HG03558 (cell line): ENCODE measurements around the gene P2RY2.

Experiments
- ATAC-seq: cut with Tn5 transposase; IDR thresholded peaks from one replicate; pipeline ENCODE4 v1.9.1; 2021; ENCODE audit warnings: moderate number of reproducible peaks; ENCODE audit not compliant: unreplicated experiment; ENCODE audit errors: extremely low read depth

Gene P2RY2

DNA sequence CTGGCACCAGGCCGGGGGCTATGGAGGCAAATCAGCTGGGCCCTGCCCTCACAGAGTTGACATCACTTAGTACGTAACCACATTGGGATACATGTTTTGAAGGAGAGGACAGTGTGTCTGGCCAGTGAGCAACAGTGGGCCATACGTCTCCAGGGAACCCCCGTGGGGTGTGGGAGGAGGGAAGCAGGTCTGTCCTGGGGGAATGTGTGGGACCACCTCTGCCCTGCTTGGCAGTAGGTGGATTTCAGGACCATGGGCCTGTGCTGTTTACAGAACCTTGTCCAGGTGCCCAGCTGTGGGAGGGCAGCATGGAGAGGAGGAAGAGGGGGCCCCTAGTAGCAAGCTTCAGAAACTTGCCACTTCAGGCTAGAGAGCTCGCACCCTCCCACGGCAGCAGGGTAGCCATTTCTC is 21.0 kb downstream of the P2RY2 start:
- no peak for ATAC-seq

DNA sequence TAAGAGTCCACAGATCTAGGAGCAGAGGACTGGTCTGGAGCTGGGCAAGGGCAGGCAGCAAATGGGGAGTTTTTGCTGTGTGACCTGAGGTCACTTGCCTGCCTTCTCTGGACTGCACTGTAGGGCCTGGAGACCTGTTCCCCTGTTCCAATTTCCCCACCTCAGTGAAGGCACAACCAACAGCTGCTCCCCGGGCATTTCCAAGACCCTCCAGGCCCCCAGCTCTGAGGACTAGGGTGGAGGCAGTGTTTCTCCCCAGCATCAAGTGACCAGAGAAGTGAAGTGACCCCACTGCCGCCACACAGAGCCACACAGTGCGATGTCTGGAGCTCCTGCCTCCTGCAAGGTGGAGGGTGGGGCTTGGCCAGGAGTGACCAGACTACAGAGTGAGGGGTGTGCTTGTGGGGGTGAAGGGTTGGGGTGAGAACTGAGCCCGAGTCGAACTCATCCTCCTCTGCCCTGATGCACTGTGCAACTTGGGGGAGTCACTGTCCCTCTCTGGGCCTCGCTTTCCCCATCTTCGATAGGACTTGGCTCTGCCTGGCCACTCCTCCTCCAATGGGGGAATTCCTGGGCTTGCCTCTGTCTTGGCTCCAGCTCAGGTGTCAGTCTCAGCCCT is 21.6 kb downstream of the P2RY2 start:
- ATAC-seq: no peak

DNA sequence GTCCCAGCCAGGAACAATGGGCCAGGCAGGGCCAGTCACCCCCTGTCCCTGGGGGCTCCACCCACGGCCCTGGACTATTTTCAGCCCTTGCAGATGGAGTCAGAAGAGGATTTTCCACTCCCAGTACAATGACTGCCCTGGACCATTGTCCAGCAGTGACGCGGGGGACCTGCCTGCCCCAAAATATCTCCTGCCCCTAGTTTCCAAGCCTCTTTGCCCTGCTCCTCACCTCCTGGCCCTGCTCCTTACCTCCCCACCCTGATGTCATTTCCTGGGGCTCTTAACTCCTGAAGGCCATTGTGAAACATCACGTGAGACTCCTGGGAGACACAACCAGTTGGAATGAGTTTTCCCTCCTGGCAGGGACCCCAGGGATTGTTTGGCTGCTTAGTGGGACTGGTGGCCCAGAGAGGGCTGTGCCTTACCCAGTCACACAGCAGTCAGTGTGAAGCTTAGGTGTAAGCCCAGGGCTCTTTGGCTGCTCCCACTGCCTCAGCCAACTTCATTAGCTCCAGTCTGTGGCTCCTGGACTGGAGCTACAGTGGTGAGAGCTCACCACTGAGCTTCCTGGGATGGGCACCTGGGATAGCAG is 22.2 kb downstream of the P2RY2 start:
- no peak for ATAC-seq

DNA sequence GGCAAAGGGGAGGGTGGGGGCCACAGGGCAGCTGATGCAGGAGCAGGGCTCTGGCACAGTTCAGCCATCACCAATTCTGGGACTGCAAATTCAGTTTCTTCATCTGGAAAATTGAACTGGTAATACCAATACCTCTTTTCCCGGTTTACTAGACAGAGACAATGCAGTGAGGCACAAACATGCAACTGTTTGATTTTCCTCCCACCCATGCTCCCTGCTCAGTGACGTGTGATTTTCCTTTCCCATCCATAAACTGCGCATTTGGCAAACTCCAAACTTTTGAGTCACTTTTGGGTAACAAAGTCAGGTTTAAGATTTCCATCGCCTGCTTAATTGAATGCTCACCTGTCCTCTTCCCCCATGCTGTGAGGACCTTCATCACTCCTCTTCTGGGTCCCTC is 23.2 kb downstream of the P2RY2 start:
- no peak for ATAC-seq

DNA sequence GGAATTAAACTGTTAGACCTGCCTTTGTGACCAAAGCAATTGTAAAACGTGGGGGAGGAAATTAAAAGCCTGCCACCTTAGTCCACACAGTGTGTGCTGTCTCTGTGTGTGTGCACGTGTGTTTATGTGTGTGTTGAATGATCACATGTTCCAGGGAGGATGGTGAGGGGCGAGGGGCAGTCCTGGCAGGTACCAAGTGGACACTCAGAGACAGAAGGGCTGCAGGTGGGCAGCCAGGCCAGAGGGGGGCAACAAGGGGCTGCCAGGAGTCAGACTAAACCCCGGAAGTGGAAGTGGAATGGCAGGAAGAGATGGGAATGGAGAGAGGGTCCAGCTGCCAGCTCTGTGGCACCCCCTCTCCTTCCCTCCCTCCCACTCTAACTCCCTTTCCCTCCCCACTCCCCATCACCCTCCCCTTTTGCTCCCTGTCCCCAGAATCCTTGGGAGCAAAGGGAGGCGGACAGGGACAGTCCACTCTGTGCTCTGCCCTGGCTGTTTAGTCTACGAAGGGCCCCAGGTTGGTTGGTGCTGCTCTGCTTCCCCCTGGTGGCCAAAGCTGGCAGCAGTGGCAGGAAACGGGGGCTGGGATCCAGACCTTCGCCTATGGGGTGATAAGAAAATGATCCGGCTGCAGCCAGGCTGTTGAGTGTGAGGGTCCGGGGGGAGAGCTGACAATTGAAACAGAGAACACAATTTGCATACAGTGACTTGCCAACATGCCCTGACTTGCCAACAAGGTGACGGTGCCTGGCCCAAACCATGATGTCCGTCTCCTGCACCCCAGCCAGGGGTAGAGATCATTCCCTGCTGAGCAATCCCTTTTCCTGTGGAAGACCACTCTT is 24.4 kb downstream of the P2RY2 start:
- ATAC-seq: no peak

DNA sequence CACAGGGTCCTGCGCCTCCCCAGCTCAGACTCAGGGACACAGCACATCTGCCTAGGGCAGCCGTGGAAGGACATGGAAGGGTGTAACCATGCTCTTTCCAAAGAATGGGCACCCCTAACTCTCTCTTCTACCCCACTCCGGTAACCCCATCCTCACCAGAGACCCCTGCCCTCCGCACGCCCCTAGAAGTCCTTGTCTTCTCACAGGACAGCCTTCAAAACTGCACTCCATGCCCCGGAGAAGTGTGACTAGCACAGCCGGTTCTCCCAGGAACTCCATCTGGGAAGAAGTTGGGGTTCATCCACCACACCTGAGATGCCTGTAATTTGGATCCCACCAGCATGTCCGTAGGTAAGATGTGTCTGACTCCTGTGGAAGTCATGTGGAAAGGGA is 25.0 kb downstream of the P2RY2 start:
- ATAC-seq: no peak

DNA sequence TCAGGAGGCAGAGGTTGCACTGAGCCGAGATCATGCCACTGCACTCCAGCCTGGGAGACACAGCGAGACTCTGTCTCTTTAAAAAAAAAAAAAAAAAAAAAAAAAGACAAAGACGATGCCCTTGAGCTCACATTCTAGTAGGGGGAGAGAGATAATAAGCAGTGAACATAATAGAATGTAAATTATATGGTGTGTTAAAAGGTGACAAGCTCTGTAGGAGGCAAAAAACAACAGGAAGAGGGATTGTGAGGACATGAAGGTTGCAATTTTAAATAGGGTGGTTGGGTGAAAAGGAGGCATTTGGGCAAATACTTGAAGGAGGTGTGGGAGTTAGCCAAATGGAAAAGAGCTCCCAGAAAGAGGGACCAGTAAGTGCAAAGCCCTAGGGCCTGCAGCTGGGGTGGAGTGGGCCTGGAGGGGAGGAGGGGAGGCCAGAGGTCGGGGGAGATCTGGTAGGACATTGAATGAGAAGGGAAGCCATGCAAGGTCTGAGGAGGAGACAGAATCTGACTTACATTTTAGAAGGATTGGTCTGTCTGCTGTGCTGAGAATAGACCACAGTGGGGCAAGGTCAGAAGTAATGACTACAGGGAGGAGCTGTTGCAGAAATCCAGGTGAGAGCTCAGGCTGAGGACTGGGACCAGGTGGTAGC is 26.6 kb downstream of the P2RY2 start:
- no peak for ATAC-seq

DNA sequence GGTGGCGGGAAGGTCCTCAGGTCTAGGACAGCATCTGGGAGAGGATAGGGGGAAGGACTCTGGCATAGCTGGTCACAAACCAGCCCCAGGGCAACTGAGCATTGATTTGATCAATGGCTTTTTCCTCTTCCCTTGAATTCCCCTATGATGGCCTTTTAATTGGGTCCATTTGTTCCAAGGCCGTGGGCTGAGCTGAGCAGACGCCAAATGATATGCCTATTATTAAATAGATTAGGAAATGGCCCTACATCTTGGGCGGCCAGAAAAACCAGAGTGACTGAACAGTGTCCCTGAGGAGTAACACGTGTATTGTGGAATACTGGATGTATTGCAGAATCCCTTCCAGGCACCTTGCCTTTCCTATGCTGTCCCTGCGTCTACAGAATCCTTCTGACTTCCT is 27.4 kb downstream of the P2RY2 start:
- ATAC-seq: no peak

DNA sequence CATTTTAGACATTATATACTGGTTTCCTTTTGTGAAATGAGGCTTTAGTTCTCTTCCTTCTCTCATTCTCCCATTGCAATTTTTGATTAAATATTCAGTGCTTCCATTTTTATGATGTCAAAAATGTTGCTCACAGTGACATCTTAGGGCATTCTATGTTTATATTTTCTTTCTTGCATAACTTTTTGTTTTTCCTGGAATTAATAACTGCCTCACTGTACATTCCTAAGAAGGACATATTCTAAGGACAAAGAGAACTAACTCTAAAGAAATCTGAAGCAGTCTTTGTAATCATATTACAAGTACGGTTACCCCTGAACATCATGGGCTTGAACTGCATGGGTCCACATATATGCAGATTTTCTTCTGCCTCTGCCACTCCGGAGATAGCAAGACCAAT is 28.2 kb downstream of the P2RY2 start:
- ATAC-seq: no peak

DNA sequence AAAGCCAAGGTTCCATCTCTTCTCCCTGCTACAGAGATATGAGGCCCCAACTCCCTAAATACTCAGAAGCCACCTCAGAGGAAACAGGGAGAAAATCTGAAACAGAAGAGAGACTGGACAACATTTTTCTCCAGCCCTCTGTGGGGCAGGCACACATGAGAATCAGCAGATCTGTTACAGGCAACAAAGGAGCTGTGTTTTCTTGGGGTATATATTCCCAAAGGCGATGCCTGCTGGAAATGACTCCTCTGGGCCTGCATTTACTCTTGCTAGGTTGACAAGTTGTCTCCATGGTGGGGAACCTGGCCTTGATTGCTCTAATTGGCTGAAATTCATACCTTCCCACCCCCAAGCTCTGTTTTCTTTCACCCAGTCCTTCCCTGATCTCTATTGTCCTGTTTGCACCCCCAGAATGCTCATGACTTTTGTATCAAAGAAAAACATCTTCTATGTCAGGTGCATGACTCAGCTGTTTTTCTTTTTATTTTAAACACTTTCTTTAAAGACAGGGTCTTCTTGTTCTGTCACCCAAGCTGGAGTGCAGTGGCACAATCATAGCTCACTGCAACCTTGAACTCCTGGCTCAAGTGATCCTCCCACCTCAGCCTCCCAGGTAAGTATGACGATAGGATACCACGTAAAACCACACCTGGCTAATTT is 30.6 kb downstream of the P2RY2 start:
- ATAC-seq: no peak

DNA sequence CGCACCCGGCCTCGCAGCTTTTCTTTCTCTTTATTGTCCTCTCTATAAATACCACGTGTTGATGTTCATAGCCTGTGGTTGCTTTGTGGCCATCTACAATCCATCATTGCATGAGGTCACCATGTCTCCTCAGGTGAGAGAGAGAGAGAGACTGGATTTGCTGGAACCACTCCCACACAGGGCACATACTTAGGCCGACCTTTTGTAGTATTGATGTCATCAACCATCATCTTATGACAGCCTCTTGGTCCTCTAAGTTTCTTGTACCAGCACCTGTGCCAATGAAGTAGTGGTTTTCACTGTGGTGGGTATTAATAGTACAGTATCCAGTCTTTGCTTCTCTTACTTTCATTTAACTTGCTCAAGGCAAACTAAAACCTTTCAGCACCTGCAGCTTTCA is 31.2 kb downstream of the P2RY2 start:
- ATAC-seq: no peak

DNA sequence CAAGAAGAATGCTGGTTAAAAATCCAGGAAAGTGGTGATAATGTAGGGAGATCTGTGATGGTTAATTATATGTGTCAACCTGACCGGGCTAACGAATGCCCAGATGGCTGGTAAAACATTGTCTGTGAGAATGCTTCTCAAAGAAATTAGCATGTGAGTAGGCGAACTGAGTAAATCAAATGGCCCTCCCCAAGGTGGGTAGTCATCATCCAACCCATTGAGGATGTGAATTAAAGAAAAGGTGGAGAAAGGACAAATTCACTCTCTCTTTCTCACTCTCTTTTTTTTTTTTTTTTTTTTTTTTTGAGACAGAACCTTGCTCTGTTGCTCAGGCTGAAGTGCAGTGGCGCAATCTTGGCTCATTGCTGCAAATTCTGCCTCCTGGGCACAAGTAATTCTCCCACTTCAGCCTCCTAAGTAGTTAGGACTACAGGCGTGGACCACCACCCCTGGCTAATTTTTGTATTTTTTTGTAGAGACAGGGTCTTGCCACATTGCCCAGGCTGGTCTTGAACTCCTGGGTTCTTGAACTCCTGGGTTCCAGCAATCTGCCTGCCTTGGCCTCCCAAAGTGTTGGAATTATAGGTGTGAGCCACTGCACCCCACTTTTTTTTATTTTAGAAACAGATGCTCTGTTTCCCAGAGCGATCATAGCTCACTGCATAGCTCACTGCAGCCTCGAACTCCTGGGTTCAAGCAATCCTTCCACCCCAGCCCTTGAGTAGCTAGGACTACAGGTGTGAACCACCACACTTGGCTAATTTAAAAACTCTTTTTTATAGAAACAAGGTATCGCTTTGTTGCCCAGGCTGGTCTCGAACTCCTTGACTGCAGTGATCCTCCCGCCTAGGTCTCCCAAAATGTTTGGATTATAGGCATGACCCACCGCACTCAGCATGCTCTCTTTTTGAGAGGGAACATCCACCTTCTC is 32.0 kb downstream of the P2RY2 start:
- ATAC-seq: no peak

DNA sequence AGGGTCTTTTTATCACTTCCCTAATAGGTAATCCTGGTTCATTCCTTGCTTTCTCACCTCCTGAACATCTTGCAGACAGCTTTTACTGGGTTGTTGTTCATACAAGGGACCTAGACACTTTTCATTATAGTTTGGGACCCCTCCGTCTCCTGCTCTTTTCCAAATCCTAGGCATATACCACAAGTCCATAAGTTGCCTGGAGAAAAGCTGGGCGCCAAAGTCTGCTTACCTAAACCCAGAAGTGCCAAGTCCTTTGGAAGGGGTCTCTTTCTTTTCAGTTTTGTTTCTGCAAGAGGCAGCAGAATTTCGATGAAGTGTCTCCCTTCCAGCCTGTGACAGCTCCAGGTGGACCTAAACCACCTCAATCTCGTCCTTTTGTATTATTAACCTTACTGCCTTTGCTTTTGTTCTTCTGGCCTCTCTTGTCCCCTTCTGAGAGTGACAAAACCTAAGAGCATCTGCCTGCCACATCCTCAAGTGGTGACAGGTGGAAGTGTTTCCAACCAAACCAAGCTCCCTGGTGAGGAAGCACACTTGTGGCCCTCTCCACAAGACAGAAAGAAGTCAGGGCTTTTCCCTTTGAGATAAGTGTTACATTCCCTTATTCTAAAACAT is 34.6 kb downstream of the P2RY2 start:
- no peak for ATAC-seq

DNA sequence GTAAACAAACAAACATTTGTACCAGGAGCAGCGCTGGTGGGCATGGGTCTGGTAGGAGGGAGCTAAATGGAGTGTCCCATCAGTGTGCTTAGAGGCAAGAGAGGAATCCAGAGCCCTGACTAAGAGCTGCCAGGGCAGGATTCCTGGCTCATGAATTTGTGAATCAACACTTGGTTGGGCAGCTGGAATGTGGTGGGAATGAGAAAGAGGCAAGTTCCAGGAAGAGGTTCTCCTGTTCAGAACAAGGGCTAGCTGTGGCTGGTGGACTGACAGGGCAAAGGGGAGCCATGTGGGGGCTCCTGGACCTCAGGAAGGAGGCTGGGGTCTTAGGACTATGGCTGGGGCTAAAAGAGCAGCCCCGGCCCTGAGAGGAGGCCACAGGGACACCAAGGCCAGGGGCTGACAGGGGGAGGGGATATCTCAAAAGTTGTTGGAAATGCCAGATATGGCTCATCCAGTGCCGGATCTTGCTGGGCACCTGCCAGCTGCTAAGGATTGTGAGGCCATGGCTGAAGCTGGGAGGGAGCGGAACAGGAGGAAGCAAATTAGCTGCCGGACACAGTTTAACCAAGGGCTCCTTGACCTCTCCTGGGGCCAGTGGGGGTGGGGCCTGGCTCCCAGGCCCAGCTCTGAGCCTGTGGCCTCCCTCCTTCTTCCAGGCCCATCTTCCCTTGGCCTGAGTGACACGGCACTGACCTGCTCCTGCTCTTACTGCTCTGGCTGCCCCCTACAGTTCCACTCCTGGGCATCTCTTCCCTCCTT is 39.4 kb downstream of the P2RY2 start:
- ATAC-seq: no peak

DNA sequence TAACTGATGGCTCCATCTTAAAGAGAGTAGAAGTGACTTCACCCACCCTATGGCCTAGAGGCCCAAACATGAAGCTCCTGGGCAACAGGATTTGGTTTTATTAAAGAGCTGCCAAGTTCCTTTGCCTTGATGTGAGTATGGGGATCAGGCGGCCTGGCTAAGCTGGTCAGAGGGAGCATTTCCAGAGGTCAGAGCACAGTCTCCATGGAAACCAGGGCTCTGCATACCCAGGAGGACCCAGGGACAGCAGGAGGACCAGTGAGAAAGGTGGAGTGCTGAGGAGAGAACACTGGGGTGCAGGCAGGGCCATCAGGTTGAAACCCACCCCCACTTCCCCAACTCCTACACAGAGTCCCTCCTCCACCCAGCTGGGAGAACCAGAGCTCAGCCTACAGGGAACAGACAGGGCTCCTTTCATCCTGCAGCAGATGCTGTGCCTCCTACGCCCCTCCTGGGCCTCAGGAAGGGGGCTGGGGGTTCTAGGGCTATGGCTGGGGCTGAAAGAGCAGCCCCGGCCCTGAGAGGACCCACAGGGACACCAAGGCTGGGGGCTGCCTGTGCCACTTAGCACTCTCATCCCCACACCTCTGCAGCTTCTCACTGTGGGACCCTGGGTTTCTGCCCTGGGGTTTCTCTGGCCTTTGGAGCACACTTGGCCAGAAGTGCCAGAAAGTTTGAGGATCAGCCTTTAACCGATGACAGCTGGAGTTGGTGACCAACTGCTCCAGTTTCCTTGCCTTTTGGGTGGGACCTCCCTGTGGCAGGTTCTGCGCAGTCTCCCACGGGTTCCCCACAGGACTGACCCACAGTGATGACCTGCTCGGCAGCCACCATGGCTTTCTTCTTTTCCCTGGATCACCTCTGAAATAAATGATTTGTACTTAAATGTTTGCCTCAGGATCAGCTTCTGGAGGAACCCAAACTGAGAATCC is 40.3 kb downstream of the P2RY2 start:
- ATAC-seq: no peak

DNA sequence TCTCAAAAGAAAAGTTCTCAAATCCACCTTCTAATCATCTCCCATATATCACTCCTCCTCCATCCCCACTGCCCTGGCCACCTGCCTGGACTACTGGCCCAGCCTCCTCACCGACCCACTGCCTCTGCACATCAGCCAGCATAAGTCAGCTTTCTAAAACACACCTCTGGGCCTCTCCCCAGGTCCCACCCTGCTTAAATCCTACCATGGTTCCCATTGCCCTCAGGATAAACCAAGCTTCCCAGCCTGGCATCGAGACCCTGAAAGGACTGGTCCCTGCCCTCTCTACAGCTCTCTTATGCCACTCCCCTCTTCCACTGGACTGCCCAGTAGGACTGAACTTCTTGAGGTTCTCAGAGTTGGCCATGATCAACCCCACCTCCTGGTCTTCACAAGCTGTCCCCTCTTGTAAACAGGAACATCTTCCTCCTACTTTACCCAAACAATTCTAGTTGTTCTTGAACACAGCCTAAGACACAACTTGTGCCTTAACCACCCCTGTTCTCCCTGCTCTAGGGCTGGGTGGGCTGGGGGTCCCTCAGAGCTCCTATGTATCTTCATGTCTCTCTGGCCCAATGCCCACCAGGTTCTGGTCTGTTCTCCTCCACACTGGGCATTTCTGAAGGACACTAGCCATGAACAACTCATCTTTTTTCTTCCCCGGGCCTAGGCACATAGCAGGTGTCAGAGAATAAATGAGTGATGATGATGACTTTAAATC is 41.5 kb downstream of the P2RY2 start:
- no peak for ATAC-seq

DNA sequence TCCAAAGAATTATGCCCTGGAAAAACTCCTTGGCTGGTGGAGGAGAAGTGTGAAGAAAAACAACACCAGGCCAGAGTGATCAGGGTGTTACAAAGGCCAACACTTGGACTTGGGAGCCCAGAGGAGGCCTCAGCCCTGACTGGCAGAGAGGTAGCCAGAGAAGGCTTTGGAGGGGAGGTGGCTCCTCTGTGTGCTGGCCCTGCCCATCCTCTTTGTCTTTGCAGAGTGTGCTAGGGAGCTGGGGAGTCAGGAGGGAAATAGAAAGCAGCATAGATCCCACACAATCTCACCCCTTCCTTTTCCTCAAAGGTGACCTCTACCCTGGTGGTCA is 42.0 kb downstream of the P2RY2 start:
- ATAC-seq: no peak
